GM23338 (cell line): ENCODE results near the gene PRMT9. TPM values are rescaled to one million over a fixed set of nuclear protein-coding genes. Genes with fewer than 3 reads are reported as not detected.

ENCODE experiments used
- ATAC-seq: fragments of 200-7000 bp; cut with Tn5 transposase; 3 replicates; pipeline ENCODE4 v1.9.1; 2020
- DNase-seq: peaks from one replicate; pipeline ENCODE4 v3.0.0-alpha.2; 2015; ENCODE audit warnings: low spot score
- H2AFZ ChIP-seq: fragments of 200-600 bp; sonication (generic); 2 replicates; pipeline ENCODE4 v1.8.0; 2016; ENCODE audit warnings: antibody characterized with exemption, mild to moderate bottlenecking, moderate library complexity
- H3F3A ChIP-seq: fragments of 200-600 bp; sonication (generic); replicated peaks from 2 replicates; pipeline ENCODE4 v1.8.0; 2017; ENCODE audit warnings: antibody characterized with exemption, mixed run types, low read depth
- H3K27ac ChIP-seq: fragments of 200-600 bp; sonication (generic); 2 replicates; pipeline ENCODE4 v1.6.1; 2016; ENCODE audit warnings: low read depth
- H3K27me3 ChIP-seq: fragments of 200-600 bp; sonication (generic); 2 replicates; pipeline ENCODE4 v1.8.0; 2016; ENCODE audit warnings: mild to moderate bottlenecking, mixed run types, moderate library complexity; ENCODE audit not compliant: insufficient read depth
- H3K36me3 ChIP-seq: fragments of 200-600 bp; sonication (generic); 2 replicates; pipeline ENCODE4 v1.8.0; 2016; ENCODE audit warnings: mild to moderate bottlenecking; ENCODE audit not compliant: insufficient read depth
- H3K4me1 ChIP-seq: fragments of 200-600 bp; sonication (generic); 2 replicates; pipeline ENCODE4 v1.8.0; 2016; ENCODE audit warnings: mild to moderate bottlenecking, moderate library complexity; ENCODE audit not compliant: insufficient read depth
- H3K4me2 ChIP-seq: fragments of 200-600 bp; sonication (generic); 2 replicates; pipeline ENCODE4 v1.7.1; 2017; ENCODE audit warnings: mixed run types
- H3K4me3 ChIP-seq: fragments of 200-600 bp; sonication (generic); 2 replicates; pipeline ENCODE4 v1.6.1; 2016; ENCODE audit warnings: mixed run types
- H3K79me2 ChIP-seq: fragments of 200-600 bp; sonication (generic); replicated peaks from 2 replicates; pipeline ENCODE4 v1.8.0; 2017; ENCODE audit warnings: mild to moderate bottlenecking; ENCODE audit not compliant: insufficient read depth
- H3K9me2 ChIP-seq: fragments of 200-600 bp; sonication (generic); 2 replicates; pipeline ENCODE4 v1.8.0; 2017; ENCODE audit not compliant: insufficient read depth
- H4K20me1 ChIP-seq: fragments of 200-600 bp; sonication (generic); replicated peaks from 2 replicates; pipeline ENCODE4 v1.8.0; 2017; ENCODE audit warnings: mild to moderate bottlenecking; ENCODE audit not compliant: insufficient read depth
- H3K27ac Mint-ChIP-seq: 2 replicates; pipeline ENCODE4 v1.8.0; 2020; ENCODE audit warnings: inconsistent platforms, mild to moderate bottlenecking, moderate library complexity, mixed read lengths
- H3K27me3 Mint-ChIP-seq: 3 replicates; pipeline ENCODE4 v1.8.0; 2022; ENCODE audit warnings: low read depth, mild to moderate bottlenecking, moderate library complexity, mixed read lengths, inconsistent platforms; ENCODE audit not compliant: insufficient read depth, poor library complexity
- H3K36me3 Mint-ChIP-seq: 3 replicates; pipeline ENCODE4 v1.8.0; 2021; ENCODE audit warnings: low read depth, mild to moderate bottlenecking, inconsistent platforms, moderate library complexity, mixed read lengths
- H3K4me1 Mint-ChIP-seq: 3 replicates; pipeline ENCODE4 v1.8.0; 2020; ENCODE audit warnings: mild to moderate bottlenecking, inconsistent platforms, mixed read lengths
- H3K4me3 Mint-ChIP-seq: 3 replicates; pipeline ENCODE4 v1.8.0; 2021; ENCODE audit warnings: moderate library complexity, mild to moderate bottlenecking, inconsistent platforms, mixed read lengths
- H3K9me3 Mint-ChIP-seq: 3 replicates; pipeline ENCODE4 v1.8.0; 2020; ENCODE audit warnings: moderate library complexity, mild to moderate bottlenecking, inconsistent platforms, mixed read lengths
- EZH2 ChIP-seq: fragments of 200-600 bp; sonication (generic); IDR thresholded peaks from one replicate; pipeline ENCODE4 v1.8.0; 2017; ENCODE audit warnings: antibody characterized with exemption, mild to moderate bottlenecking, low read depth; ENCODE audit not compliant: unreplicated experiment
- ZNF331 ChIP-seq: fragments of 250-450 bp; sonication (Bioruptor Pico); IDR thresholded peaks from 2 replicates; pipeline ENCODE4 v1.5.0; 2020; ENCODE audit warnings: low read depth, mild to moderate bottlenecking, moderate library complexity
- ZNF462 ChIP-seq: fragments of 250-450 bp; sonication (Bioruptor Pico); IDR thresholded peaks from 2 replicates; pipeline ENCODE4 v1.5.0; 2020; ENCODE audit warnings: mild to moderate bottlenecking, moderate library complexity
- polyA plus RNA-seq: library from polyadenylated mRNA; unstranded; fragments of >200 nt; fragmentation: Nextera tagmentation; extraction: Ambion mirVana; gene quantifications from 2 replicates; pipeline ENCODE4 v1.2.1, GENCODE V29; 2016
- total RNA-seq: library from RNA; depleted of rRNA; stranded (reverse); fragments of >200 nt; shearing (Covaris generic); gene quantifications from 2 replicates; pipeline ENCODE4 v1.2.3, GENCODE V29; 2014

PRMT9 gene
- total and polyA plus RNA-seq, 2 experiments from 2014 or later = 7.6 to 11.2 TPM

GRCh38 chr4:147732518-147733235, 48.7 kb upstream of the PRMT9 start:
- Mint-ChIP-seq H3K27ac (no peak overlapping the region), H3K36me3 (no peaks in the 10 kb centered on the region), H3K4me3 (peak overlapping the region; percentile 72), H3K27me3 (peaks cover 31% of the 10 kb centered on the region), H3K4me1 (peaks cover 38% of the 10 kb centered on the region), H3K9me3 (no peaks in the 10 kb centered on the region)
- Histone ChIP-seq H3F3A (peaks cover 3% of the 10 kb centered on the region; the same call in 1 of the 2 replicates), H3K9me2 (no peaks in the 10 kb centered on the region), H3K36me3 (no peaks in the 10 kb centered on the region), H2AFZ (peak overlapping the region; percentile 80), H3K27me3 (peaks cover 83% of the 10 kb centered on the region), H3K4me3 (peak overlapping the region; percentile 85), H3K4me1 (peaks cover 26% of the 10 kb centered on the region), H4K20me1 (no peaks in the 10 kb centered on the region), H3K79me2 (no peaks in the 10 kb centered on the region), H3K4me2 (peak overlapping the region; percentile 97), H3K27ac (no peak overlapping the region)
- peak; percentile 85 for DNase-seq
- peak; percentile 60; the same call in 1 of the 2 replicates for TF ChIP-seq ZNF462 (CRISPR knock-in tag)
- TF ChIP-seq ZNF331 (CRISPR knock-in tag) = no peak
- peak; percentile 27 for TF ChIP-seq EZH2
- peak; percentile 78 for ATAC-seq
